ENCODE data around the gene WDR7. TPM values are rescaled to one million over a fixed set of nuclear protein-coding genes. Genes with fewer than 3 reads are reported as not detected.
A peak's percentile ranks its signal among the peaks of the same experiment; 100 is the strongest.

Gene WDR7
- total RNA-seq, 1 experiment from 2014 or later = 11.5 TPM

GRCh38 chr18:56890632-56891031 is 239.5 kb downstream of the WDR7 start:
- Histone ChIP-seq H2AFZ (ENCODE audit: low read depth, low read length, poor library complexity, severe bottlenecking) (no peak overlapping the region), H3K27me3 (ENCODE audit: insufficient read depth, low read length) (no peaks in the 10 kb centered on the region), H3K4me1 (ENCODE audit: control insufficient read depth in 1 of 2, insufficient read depth in 2 of 2, low read length in 2 of 2) (peaks cover 4 to 9% of the 10 kb centered on the region in 2 experiments; a peak in 3 of 4 replicates), H3K79me2 (ENCODE audit: insufficient read depth, low read length) (no peaks in the 10 kb centered on the region), H3K36me3 (ENCODE audit: control insufficient read depth in 1 of 2, insufficient read depth in 2 of 2, low read length in 2 of 2) (no peaks in the 10 kb centered on the region), H3K9me3 (ENCODE audit: control insufficient read depth in 1 of 2, insufficient read depth in 1 of 2, low read depth in 1 of 2, low read length in 2 of 2) (no peaks in the 10 kb centered on the region), H3K4me2 (ENCODE audit: low read length) (peak overlapping the region; percentile 2; the same call in 1 of the 2 replicates), H3K27ac (ENCODE audit: low read depth, low read length) (no peak overlapping the region), H3K9ac (ENCODE audit: low read length) (no peak overlapping the region), H4K20me1 (ENCODE audit: insufficient read depth) (no peaks in the 10 kb centered on the region), H3K9me2 (ENCODE audit: insufficient read depth) (no peaks in the 10 kb centered on the region), H3K4me3 (replicated peaks in 1 of 2; ENCODE audit: low read depth in 1 of 2, low read length in 2 of 2) (no peak overlapping the region)
- POLR2A ChIA-PET = no interaction called here
- ATAC-seq (no peak; the same call in 1 of the 2 replicates), DNase-seq (ENCODE audit: low read depth, low spot score) (no peak)
- CTCF ChIA-PET = no interaction called here
- no peak for TF ChIP-seq SIN3A (IDR thresholded peaks at IDR 0.05; ENCODE audit: low read depth)
- no peak for TF ChIP-seq SP1 (IDR thresholded peaks at IDR 0.05; ENCODE audit: low read depth)
- no peak for TF ChIP-seq CBX3 (IDR thresholded peaks at IDR 0.05; ENCODE audit: low read depth)
- no peak for TF ChIP-seq EZH2phosphoT487 (IDR thresholded peaks at IDR 0.05; ENCODE audit: borderline replicate concordance)
- no peak for TF ChIP-seq YY1 (IDR thresholded peaks at IDR 0.05; ENCODE audit: extremely low read depth, insufficient replicate concordance, low read depth, low read length)
- no peak for TF ChIP-seq ZFX (IDR thresholded peaks at IDR 0.05)
- TF ChIP-seq ATF3 (IDR thresholded peaks at IDR 0.05) = no peak
- TF ChIP-seq ELF1 (IDR thresholded peaks at IDR 0.05; ENCODE audit: borderline replicate concordance, low read depth) = no peak
- no peak for TF ChIP-seq SRF (IDR thresholded peaks at IDR 0.05; ENCODE audit: low read depth)
- TF ChIP-seq CEBPB (IDR thresholded peaks at IDR 0.05; ENCODE audit: low read depth) = no peak
- TF ChIP-seq TCF7L2 (IDR thresholded peaks at IDR 0.05; ENCODE audit: borderline replicate concordance, extremely low read depth, insufficient read depth, insufficient read length) = no peak
- no peak for TF ChIP-seq EGR1 (IDR thresholded peaks at IDR 0.05; ENCODE audit: low read depth)
- no peak for TF ChIP-seq FOSL1 (IDR thresholded peaks at IDR 0.05; ENCODE audit: low read depth)
- TF ChIP-seq EZH2 (IDR thresholded peaks at IDR 0.05) = no peak
- no peak for TF ChIP-seq RAD21 (IDR thresholded peaks at IDR 0.05; ENCODE audit: low read depth)
- intact Hi-C loops (cut with micrococcal nuclease) = no loop called here
- BruUV-seq (replicated peaks) = no TSS peak
- RAD21 ChIA-PET (ENCODE audit: low non-redundant PET in 1 of 2, low total read pairs in 2 of 2, uncharacterized antibody in 2 of 2, unreplicated experiment in 2 of 2) = no interaction called here
